Epithelial cell of proximal tubule (primary cell): ENCODE results near the gene MBL2. TPM values are rescaled to one million over a fixed set of nuclear protein-coding genes. Genes with fewer than 3 reads are reported as not detected.
A peak's percentile ranks its signal among the peaks of the same experiment; 100 is the strongest.

Source experiments
- DNase-seq: peaks from one replicate; pipeline ENCODE4 v3.0.0-alpha.2; 2011; ENCODE audit warnings: low read depth
- H3K4me3 ChIP-seq: 2 replicates; pipeline ENCODE4 v1.5.1; 2011; ENCODE audit warnings: low read depth, mild to moderate bottlenecking, low read length
- total RNA-seq: library from RNA; depleted of rRNA; stranded (reverse); fragments of >200 nt; gene quantifications from 2 replicates; pipeline ENCODE4 v1.2.3, GENCODE V29; 2015
- TF ChIP-seq, protein P1 (sequence below): conservative IDR thresholded peaks from 2 replicates; pipeline ENCODE4 v1.5.1; 2012; ENCODE audit warnings: low read depth, mild to moderate bottlenecking, low read length

MBL2 gene
- total RNA-seq, 1 donor from 2014 or later: not detected

- no peak for DNase-seq
- TF ChIP-seq, protein P1, sequence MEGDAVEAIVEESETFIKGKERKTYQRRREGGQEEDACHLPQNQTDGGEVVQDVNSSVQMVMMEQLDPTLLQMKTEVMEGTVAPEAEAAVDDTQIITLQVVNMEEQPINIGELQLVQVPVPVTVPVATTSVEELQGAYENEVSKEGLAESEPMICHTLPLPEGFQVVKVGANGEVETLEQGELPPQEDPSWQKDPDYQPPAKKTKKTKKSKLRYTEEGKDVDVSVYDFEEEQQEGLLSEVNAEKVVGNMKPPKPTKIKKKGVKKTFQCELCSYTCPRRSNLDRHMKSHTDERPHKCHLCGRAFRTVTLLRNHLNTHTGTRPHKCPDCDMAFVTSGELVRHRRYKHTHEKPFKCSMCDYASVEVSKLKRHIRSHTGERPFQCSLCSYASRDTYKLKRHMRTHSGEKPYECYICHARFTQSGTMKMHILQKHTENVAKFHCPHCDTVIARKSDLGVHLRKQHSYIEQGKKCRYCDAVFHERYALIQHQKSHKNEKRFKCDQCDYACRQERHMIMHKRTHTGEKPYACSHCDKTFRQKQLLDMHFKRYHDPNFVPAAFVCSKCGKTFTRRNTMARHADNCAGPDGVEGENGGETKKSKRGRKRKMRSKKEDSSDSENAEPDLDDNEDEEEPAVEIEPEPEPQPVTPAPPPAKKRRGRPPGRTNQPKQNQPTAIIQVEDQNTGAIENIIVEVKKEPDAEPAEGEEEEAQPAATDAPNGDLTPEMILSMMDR: no peak
- H3K4me3 ChIP-seq: no peak overlapping the region
These were observed 10.5 kb downstream of the MBL2 start for GRCh38 chr10:52762088-52762487.

DNA sequence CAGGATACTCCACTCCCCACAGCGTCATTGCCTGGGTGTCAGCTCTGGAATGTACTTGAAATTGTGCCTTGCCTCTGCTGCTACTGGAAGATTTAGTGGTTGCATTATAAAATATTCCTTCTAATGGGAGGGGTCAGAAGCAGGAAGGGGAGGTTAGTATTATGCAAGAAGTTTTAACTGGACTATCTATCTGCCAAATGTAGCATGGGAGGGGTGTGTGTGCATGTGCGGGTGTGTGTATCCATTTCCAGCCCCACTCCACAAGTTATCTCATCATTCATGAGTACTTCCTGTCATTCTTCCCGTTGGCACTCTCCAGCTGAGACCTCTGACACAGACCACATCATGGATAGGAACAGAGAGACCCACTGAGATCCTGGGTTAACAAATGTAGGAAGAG is 13.4 kb downstream of the MBL2 start:
- TF ChIP-seq, protein P1: no peak
- H3K4me3 ChIP-seq: no peak overlapping the region
- DNase-seq: no peak

DNA sequence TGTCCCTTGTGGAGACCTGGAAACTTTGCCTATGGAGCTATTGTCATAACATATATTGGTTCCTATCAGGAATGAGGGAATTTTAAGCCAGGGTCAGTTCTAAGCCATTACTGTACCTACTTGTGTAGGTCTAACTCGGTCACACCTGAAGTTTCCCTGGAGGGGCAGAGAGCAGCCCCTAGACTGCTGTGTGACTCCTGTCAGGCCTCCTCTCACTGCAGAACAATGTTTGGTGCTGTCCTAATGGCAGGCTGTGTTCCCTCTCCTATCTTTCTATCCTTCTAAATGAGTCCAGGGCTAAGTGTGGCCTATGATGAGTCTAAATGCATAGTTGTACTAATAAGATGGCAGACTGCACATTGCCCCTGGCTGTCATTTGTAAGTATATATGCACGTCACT is 14.2 kb downstream of the MBL2 start:
- TF ChIP-seq, protein P1: no peak
- no peak for DNase-seq
- H3K4me3 ChIP-seq: no peak overlapping the region

DNA sequence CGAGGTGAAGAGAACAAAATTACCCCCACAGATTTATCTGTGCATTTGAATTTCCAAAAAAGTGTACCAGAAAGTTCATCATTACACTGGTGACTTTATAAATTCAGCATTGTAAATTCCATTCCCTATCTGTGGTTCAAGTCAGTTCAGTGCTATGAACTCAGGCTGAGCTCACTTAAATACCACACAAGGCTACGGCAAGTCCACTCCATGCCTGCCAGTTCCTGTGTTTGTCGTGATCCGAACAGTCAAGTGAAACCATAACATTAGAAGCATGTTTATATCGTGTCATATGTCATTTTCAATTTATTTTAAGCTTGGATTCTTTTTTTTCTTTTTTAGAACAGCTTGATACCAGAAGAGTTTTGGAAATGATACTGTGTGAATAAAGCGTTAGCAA is 14.8 kb downstream of the MBL2 start:
- TF ChIP-seq, protein P1: no peak
- H3K4me3 ChIP-seq: no peak overlapping the region
- no peak for DNase-seq

DNA sequence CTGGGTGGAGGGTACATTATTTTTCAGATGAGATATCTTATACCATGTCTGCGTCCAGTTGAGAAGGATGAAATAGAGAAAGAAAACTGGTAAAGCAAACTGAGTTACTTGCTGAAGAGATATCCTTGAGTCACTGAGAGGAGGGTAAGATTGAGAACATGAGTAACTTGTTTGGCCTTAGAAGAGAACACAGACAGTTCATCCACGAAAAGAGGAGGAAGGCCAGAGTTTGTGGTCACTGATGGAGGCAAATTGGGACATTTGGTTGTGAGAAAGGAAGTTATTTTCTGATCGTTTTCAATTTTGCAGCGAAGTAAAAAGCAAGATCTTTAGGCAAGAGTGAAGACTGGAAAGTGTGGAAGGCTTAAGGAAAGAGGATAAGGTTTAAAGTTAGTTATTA is 15.6 kb downstream of the MBL2 start:
- DNase-seq: no peak
- TF ChIP-seq, protein P1: no peak
- H3K4me3 ChIP-seq: no peak overlapping the region

- H3K4me3 ChIP-seq: no peak overlapping the region
- no peak for DNase-seq
- TF ChIP-seq, protein P1: no peak
These were observed 16.3 kb downstream of the MBL2 start for GRCh38 chr10:52756295-52756694.

GRCh38 chr10:52755297-52756062 is 17.1 kb downstream of the MBL2 start:
- TF ChIP-seq, protein P1: no peak
- DNase-seq: peak; percentile 19
- no peak overlapping the region for H3K4me3 ChIP-seq
